HTR-8/SVneo (cell line): Measurements from ENCODE around the gene PTH.
A peak's percentile ranks its signal among the peaks of the same experiment; 100 is the strongest.

Experiments
- DNase-seq: peaks from one replicate; pipeline ENCODE4 v3.0.0; 2011; ENCODE audit warnings: low spot score, mixed read lengths; ENCODE audit not compliant: insufficient read length
- FAIRE-seq: peaks from 2 replicates; lab custom pipeline; 2011; peaks lifted over from hg19 to GRCh38; lab: Jason Lieb, UNC

The PTH gene

GRCh38 chr11:13450832-13451397, 44.9 kb downstream of the PTH start:
- DNase-seq (no peak), FAIRE-seq (no peak)

GRCh38 chr11:13449522-13449921, 46.3 kb downstream of the PTH start:
- FAIRE-seq = no peak
- no peak for DNase-seq

DNA sequence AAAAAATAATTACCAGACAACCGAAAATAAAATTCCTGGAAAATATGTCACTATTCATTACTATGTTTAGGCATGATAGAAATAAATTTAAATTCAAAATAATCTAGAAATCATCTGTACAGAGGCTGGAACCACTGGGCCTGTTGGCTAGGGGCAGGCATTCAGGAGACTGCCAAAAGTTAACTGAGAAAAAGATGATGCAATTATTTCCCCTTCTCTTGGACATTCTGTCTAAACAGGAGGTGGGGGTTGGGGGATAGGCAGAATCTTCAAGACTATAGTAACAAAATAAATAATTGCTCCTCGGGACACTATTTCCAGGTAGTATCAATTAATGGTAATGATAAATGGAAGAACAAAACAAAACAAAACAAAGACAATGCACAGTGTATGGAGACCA, 46.9 kb downstream of the PTH start:
- DNase-seq (no peak), FAIRE-seq (no peak)

DNA sequence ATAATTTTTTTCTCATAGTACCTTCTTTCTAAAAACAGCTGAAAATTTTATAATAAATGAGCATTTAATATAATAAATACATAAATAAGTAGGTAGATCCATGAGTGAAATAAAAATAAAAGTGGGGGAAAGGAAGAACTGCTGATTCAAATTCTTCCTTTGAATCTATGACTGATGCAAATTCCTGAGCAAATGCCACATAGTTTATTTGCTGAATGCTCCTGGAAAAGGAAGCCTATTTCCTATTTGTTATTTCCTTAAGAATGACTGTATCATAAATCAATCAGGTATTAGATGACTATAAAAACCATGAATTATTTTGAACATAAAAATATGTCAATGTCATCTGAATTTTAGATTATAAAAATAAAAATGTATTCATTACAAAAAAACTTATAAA, 49.4 kb downstream of the PTH start:
- FAIRE-seq (no peak), DNase-seq (peak; percentile 14)

- FAIRE-seq (no peak), DNase-seq (no peak)
Measured at GRCh38 chr11:13445588-13445987, 50.2 kb downstream of the PTH start.
